Naive thymus-derived CD8-positive, alpha-beta T cell (primary cell): Measurements from ENCODE around the gene TMEM205. TPM values are rescaled to one million over a fixed set of nuclear protein-coding genes. Genes with fewer than 3 reads are reported as not detected.
"Not testable (repeated sequence)": the region's sequence is repeated elsewhere in the genome, so short reads cannot be mapped to it uniquely, and the experiment has no call there.

Source experiments
- ATAC-seq, 2 donors: fragments of 150-1000 bp; cut with Tn5 transposase in 1 of 2; sonication (Bioruptor Pico), chemical (Tn5 transposase) in 1 of 2; 1 replicate in 1 of 2; 2 replicates in 1 of 2; pipeline ENCODE4 v1.10.0; 2021; ENCODE audit warnings: mild to moderate bottlenecking in 2 of 2, moderate library complexity in 2 of 2
- POLR2A ChIA-PET: fragments of 350-600 bp; sonication (Branson Sonifier 250); formaldehyde crosslinking; loops from one replicate; lab custom pipeline; 2021; ENCODE audit warnings: antibody characterized with exemption; lab: Charles Lee
- DNase-seq, 10 donors: peaks; one replicate each; pipeline versions ENCODE4 v3.0.0 to v3.0.0-alpha.2; 2020 to 2022
- H3K27ac Mint-ChIP-seq, 10 donors: one replicate each; pipeline ENCODE4 v1.8.0; 2020 to 2022; ENCODE audit warnings: mild to moderate bottlenecking in 10 of 10, mixed read lengths in 10 of 10, moderate library complexity in 4 of 10, inconsistent platforms in 1 of 10
- H3K27me3 Mint-ChIP-seq, 5 donors: one replicate each; pipeline ENCODE4 v1.8.0; 2021 to 2022; ENCODE audit warnings: mixed read lengths in 5 of 5
- H3K36me3 Mint-ChIP-seq, 3 donors: one replicate each; pipeline ENCODE4 v1.8.0; 2020 to 2022; ENCODE audit warnings: mixed read lengths in 3 of 3, mild to moderate bottlenecking in 2 of 3, inconsistent platforms in 1 of 3
- H3K4me1 Mint-ChIP-seq, 4 donors: one replicate each; pipeline ENCODE4 v1.8.0; 2021 to 2022; ENCODE audit warnings: mixed read lengths in 4 of 4
- H3K4me3 Mint-ChIP-seq, 10 donors: one replicate each; pipeline ENCODE4 v1.8.0; 2020 to 2022; ENCODE audit warnings: mild to moderate bottlenecking in 10 of 10, mixed read lengths in 10 of 10, moderate library complexity in 6 of 10, inconsistent platforms in 1 of 10
- H3K9me3 Mint-ChIP-seq, 9 donors: one replicate each; pipeline ENCODE4 v1.8.0; 2020 to 2022; ENCODE audit warnings: mixed read lengths in 9 of 9, mild to moderate bottlenecking in 3 of 9, inconsistent platforms in 1 of 9, moderate library complexity in 1 of 9
- polyA plus RNA-seq, 3 donors: library from polyadenylated mRNA; unstranded; fragments of 300-500 nt; fragmentation: Illumina TruSeq; gene quantifications; one replicate each; pipeline ENCODE4 v1.2.3, GENCODE V29; 2021
- total RNA-seq, 8 experiments: library from RNA in 2 of 8; stranded (reverse) in 2 of 8; gene quantifications; one replicate each; pipeline ENCODE4 v1.2.3 and lab custom pipeline; 2021 to 2026

The TMEM205 gene
- total and polyA plus RNA-seq, 5 experiments from 2014 or later, result 22.9 to 76.1 (median 56.6) TPM

- H3K36me3 Mint-ChIP-seq, H3K9me3 Mint-ChIP-seq, POLR2A ChIA-PET, ATAC-seq, H3K27ac Mint-ChIP-seq, DNase-seq: not testable (repeated sequence)
- Mint-ChIP-seq H3K27me3 (peaks cover 4 to 17% (median 15%) of the 10 kb centered on the region in 5 donors), H3K4me3 (peak overlapping the region in 6 of 10 donors; percentile 24 to 84 (median 46)), H3K4me1 (peaks cover 9 to 21% (median 17%) of the 10 kb centered on the region in 4 donors)
These were observed 8.0 kb upstream of the TMEM205 start for GRCh38 chr19:11354102-11354501.

- Mint-ChIP-seq H3K27me3 (no peaks in the 10 kb centered on the region), H3K9me3 (peaks cover 0 to 7% (median 0%) of the 10 kb centered on the region in 9 donors), H3K36me3 (no peaks in the 10 kb centered on the region), H3K4me1 (peaks cover 20 to 35% (median 31%) of the 10 kb centered on the region in 4 donors), H3K27ac (no peak overlapping the region), H3K4me3 (peak overlapping the region in 1 of 10 donors; percentile 41)
- ATAC-seq, result no peak
- no peak for DNase-seq
- POLR2A ChIA-PET, result interaction anchor here (1.1 kb wide), 1 partner anchor 10 kb away, joined by 3 read pairs; the partner anchor contains the start of gene RAB3D
These were observed 3.1 kb upstream of the TMEM205 start for GRCh38 chr19:11349171-11349570.

DNA sequence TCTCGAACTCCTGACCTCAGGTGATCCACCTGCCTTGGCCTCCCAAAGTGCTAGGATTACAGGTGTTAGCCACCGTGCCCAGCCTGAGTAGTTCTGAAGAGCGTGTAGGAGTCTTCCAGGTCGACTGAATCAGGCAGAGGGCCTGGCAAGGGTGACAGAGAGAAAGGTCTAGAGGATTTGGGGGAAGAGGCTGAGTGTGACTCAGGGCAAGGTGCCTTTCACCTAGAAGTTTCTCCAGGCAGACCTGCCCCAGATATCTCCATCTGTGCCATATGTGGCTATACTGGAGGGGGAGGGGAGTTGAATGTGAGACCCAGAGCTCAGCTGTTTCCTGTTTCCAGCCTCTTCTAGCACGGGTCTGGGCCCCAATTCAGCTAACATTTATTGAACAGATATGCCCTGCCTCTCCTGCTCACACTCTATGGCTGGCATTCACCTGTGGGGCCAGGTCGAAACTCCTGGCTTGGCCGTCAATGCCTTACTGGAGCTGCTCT lies 1.5 kb upstream of the TMEM205 start:
- POLR2A ChIA-PET, result interaction anchor here (0.5 to 1.9 kb wide), 5 partner anchors 13 to 844 kb away, joined by 3 to 40 read pairs (median 6); partner anchors contain the start of gene SWSAP1
- no peaks in the 10 kb centered on the region for H3K27me3 Mint-ChIP-seq
- ATAC-seq (no peak), DNase-seq (no peak)
- peaks cover 0 to 7% (median 0%) of the 10 kb centered on the region in 9 donors for H3K9me3 Mint-ChIP-seq
- H3K36me3 Mint-ChIP-seq, result peaks cover 0 to 3% (median 0%) of the 10 kb centered on the region in 3 donors
- peaks cover 20 to 36% (median 33%) of the 10 kb centered on the region in 4 donors for H3K4me1 Mint-ChIP-seq
- peak overlapping the region in 4 of 10 donors; percentile 29 to 92 (median 65) for H3K27ac Mint-ChIP-seq
- peak overlapping the region; percentile 89 to 99 (median 94) for H3K4me3 Mint-ChIP-seq

GRCh38 chr19:11345122-11345803 lies 805 bp downstream of the TMEM205 start:
- POLR2A ChIA-PET, result interaction anchor here (0.6 to 1.8 kb wide), 4 partner anchors 28 to 90 kb away, joined by 3 to 40 read pairs (median 8); partner anchors contain the start of genes ODAD3, PRKCSH and SWSAP1
- Mint-ChIP-seq H3K27me3 (no peaks in the 10 kb centered on the region), H3K9me3 (peaks cover 0 to 7% (median 0%) of the 10 kb centered on the region in 9 donors), H3K36me3 (peaks cover 0 to 5% (median 0%) of the 10 kb centered on the region in 3 donors), H3K4me3 (peak overlapping the region; percentile 89 to 99 (median 94)), H3K4me1 (peaks cover 17 to 36% (median 33%) of the 10 kb centered on the region in 4 donors), H3K27ac (peak overlapping the region; percentile 31 to 95 (median 90))
- ATAC-seq (no peak), DNase-seq (no peak)

- POLR2A ChIA-PET, result no interaction called here
- DNase-seq (no peak), ATAC-seq (no peak)
- peak overlapping the region in 2 of 10 donors; percentile 22 to 42 for H3K4me3 Mint-ChIP-seq
- H3K36me3 Mint-ChIP-seq, result peaks cover 0 to 5% (median 0%) of the 10 kb centered on the region in 3 donors
- peak overlapping the region in 1 of 10 donors; percentile 51 for H3K27ac Mint-ChIP-seq
- H3K27me3 Mint-ChIP-seq, result no peaks in the 10 kb centered on the region
- peaks cover 16 to 54% (median 50%) of the 10 kb centered on the region in 4 donors for H3K4me1 Mint-ChIP-seq
- no peaks in the 10 kb centered on the region for H3K9me3 Mint-ChIP-seq
These were observed 3.6 kb downstream of the TMEM205 start for GRCh38 chr19:11342429-11342828.

- Mint-ChIP-seq H3K4me1 (peaks cover 7 to 37% (median 32%) of the 10 kb centered on the region in 4 donors), H3K4me3 (peak overlapping the region; percentile 71 to 89 (median 79)), H3K27ac (peak overlapping the region in 2 of 10 donors; percentile 69 to 83), H3K36me3 (peaks cover 4 to 11% (median 10%) of the 10 kb centered on the region in 3 donors)
- not testable (repeated sequence) for H3K27me3 Mint-ChIP-seq, DNase-seq, ATAC-seq, H3K9me3 Mint-ChIP-seq
- POLR2A ChIA-PET, result interaction anchor here (0.8 to 1.0 kb wide), 2 partner anchors 9 to 35 kb away, joined by 3 to 10 read pairs; partner anchors contain the start of gene SWSAP1
These were observed 6.0 kb downstream of the TMEM205 start for GRCh38 chr19:11340099-11340467.

DNA sequence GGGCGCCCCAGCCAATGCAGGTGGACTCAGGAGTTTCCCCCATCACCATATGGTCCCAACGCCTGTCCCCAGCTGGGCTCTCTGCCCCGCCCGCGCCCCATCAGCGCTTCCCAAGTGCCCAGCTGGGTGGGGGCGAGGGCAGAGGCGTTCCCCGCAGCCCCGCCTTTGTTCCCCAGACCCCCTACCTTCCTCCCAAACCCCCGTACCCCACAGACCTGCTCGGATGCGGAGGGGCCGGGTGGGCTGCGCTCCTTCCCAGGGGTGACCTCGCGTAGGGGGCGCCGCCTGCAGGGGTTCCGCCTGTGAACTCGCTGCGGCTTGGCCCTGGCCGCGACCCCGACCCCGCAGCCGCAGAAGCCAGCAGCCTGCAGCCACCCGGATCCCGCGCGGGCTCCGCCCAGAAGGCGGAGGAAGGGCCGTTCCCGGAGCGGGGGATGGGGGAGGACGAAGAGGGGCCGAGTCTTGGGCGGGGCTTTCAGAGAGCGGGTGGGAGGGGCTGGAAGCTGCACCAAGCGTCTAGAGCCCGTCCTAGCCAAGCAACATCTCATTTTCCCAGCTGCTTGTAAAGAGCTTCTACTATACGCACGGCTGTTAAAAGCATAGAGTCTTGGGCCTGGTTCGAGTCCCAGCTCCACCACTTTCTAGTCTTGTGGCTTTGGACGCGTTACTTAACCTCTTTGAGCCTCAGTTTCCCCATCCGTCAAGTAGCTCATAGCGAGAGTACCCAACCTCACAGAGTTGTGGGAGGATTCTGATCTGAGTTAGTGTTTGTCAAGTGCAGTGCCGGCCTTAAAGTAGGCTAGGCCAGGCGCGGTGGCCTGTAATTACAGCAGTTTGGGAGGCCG lies 6.6 kb downstream of the TMEM205 start, which contains the start of gene RAB3D:
Gene RAB3D, minus strand, starts transcription at position 404 of the 845 bp plus-strand sequence. CDS start 2,258 bp downstream, outside the sequence.
- POLR2A ChIA-PET, result interaction anchor here (0.8 to 1.0 kb wide), 2 partner anchors 10 to 35 kb away, joined by 3 to 10 read pairs; partner anchors contain the start of gene SWSAP1
- Mint-ChIP-seq H3K27me3 (no peaks in the 10 kb centered on the region), H3K9me3 (no peaks in the 10 kb centered on the region), H3K4me1 (peaks cover 7 to 35% (median 28%) of the 10 kb centered on the region in 4 donors), H3K36me3 (peaks cover 4 to 13% (median 11%) of the 10 kb centered on the region in 3 donors), H3K27ac (peak within 1 kb of the TSS in 9 of 10 donors; percentile 40 to 90 (median 69)), H3K4me3 (peak within 1 kb of the TSS; percentile 71 to 89 (median 79))
- DNase-seq (peak; percentile 16 to 81 (median 54)), ATAC-seq (peak; percentile 78 to 92)

DNA sequence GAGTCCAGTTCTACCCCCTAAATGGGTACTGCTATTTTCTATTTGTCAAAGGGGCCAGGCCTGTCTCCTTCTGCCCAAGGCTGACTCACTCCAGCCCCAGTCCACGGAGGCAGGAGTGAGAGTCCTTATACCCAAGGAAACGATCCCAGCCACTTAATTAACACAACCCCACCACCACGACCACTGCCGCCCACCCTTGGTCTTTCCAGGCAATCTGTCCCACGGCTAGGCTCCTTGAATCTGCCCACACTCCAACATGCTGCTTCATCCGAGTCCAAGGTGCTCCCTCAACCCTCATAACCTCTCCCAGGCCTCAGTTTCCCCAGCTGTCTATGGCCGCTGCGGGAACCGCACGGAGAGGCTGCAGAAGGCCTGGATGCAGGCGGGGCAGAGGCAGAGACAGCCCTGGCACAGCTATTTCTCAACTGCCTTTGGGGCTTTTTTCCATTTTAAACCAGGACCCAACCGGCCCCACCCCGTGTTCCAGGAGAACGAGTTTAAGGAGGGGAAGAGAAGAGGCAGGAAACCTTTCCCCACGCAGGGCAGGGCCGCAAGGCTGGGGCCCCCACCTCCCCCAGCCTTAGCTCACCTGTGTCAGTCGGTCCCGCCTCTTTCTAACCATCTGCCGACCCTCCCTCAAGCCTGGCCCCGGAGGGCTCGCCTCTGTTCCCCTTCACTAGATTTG lies 7.4 kb downstream of the TMEM205 start:
- H3K27me3 Mint-ChIP-seq, result no peaks in the 10 kb centered on the region
- H3K27ac Mint-ChIP-seq, result peak overlapping the region in 9 of 10 donors; percentile 27 to 90 (median 66)
- no peaks in the 10 kb centered on the region for H3K9me3 Mint-ChIP-seq
- H3K4me3 Mint-ChIP-seq, result peak overlapping the region; percentile 71 to 89 (median 79)
- peaks cover 5 to 32% (median 24%) of the 10 kb centered on the region in 4 donors for H3K4me1 Mint-ChIP-seq
- peaks cover 4 to 17% (median 16%) of the 10 kb centered on the region in 3 donors for H3K36me3 Mint-ChIP-seq
- POLR2A ChIA-PET, result interaction anchor here (0.9 kb wide), 1 partner anchor 37 kb away, joined by 5 read pairs; no protein-coding TSS in a partner anchor
- DNase-seq, result no peak
- peak in 1 of 2 donors; percentile 37 for ATAC-seq

GRCh38 chr19:11338121-11338520 lies 7.9 kb downstream of the TMEM205 start:
- peak overlapping the region in 2 of 10 donors; percentile 49 to 80 for H3K27ac Mint-ChIP-seq
- H3K9me3 Mint-ChIP-seq, result no peaks in the 10 kb centered on the region
- peaks cover 4 to 20% (median 20%) of the 10 kb centered on the region in 3 donors for H3K36me3 Mint-ChIP-seq
- no peak for ATAC-seq
- DNase-seq, result no peak
- POLR2A ChIA-PET, result interaction anchor here (0.6 to 1.2 kb wide), 5 partner anchors 8 to 144 kb away, joined by 3 to 6 read pairs (median 4); partner anchors contain the start of genes CCDC159 and TMEM205
- peaks cover 5 to 28% (median 24%) of the 10 kb centered on the region in 4 donors for H3K4me1 Mint-ChIP-seq
- no peaks in the 10 kb centered on the region for H3K27me3 Mint-ChIP-seq
- H3K4me3 Mint-ChIP-seq, result peak overlapping the region in 5 of 10 donors; percentile 12 to 87 (median 72)

- no peaks in the 10 kb centered on the region for H3K27me3 Mint-ChIP-seq
- peaks cover 4 to 24% (median 15%) of the 10 kb centered on the region in 3 donors for H3K36me3 Mint-ChIP-seq
- POLR2A ChIA-PET, result interaction anchor here (1.2 kb wide), 1 partner anchor 9 kb away, joined by 6 read pairs; the partner anchor contains the start of genes CCDC159 and TMEM205
- H3K27ac Mint-ChIP-seq, result peak overlapping the region in 4 of 10 donors; percentile 19 to 68 (median 46)
- H3K4me3 Mint-ChIP-seq, result peak overlapping the region in 2 of 10 donors; percentile 27 to 42
- DNase-seq (no peak), ATAC-seq (peak in 1 of 2 donors; percentile 34)
- no peaks in the 10 kb centered on the region for H3K9me3 Mint-ChIP-seq
- peaks cover 5 to 28% (median 24%) of the 10 kb centered on the region in 4 donors for H3K4me1 Mint-ChIP-seq
These were observed 9.0 kb downstream of the TMEM205 start for GRCh38 chr19:11337080-11337479.
